ENCODE measurements around the gene HIRA.
"Not testable (repeated sequence)": the region's sequence is repeated elsewhere in the genome, so short reads cannot be mapped to it uniquely, and the experiment has no call there.

The HIRA gene

DNA sequence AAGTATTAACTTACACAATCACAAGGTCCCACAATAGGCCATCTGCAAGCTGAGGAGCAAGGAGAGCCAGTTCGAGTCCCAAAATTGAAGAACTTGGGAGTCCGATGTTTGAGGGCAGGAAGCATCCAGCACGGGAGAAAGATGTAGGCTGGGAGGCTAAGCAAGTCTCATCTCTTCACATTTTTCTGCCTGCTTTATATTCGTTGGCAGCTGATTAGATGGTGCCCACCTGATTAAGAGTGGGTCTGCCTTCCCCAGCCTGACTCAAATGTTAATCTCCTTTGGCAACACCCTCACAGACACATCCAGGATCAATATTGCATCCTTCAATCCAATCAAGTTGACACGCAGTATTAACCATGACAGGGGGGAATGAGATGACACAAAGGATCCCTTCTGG, 101.3 kb downstream of the HIRA start:
- not testable (repeated sequence) for DNase-seq (ENCODE audit: low spot score)

DNA sequence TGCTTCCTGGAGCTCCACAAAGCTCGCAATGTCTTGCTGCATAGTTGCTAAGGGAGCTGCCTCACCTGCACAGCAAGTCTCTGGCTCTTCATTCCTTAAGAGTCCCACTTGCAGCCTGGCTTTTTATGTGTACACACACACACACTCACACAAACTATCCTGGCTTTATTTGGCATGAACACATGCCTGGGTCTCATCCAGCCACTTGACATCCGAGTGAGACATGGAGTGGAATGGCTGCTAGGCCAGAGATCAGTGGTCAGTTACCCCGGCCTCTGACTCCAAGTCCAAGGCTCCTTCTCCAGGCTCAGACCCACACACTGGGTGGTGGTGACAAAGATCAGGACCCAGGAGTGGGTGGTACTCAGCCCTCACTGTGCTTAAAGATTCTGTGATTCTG, 102.1 kb downstream of the HIRA start:
- DNase-seq (ENCODE audit: low spot score) = no peak

DNA sequence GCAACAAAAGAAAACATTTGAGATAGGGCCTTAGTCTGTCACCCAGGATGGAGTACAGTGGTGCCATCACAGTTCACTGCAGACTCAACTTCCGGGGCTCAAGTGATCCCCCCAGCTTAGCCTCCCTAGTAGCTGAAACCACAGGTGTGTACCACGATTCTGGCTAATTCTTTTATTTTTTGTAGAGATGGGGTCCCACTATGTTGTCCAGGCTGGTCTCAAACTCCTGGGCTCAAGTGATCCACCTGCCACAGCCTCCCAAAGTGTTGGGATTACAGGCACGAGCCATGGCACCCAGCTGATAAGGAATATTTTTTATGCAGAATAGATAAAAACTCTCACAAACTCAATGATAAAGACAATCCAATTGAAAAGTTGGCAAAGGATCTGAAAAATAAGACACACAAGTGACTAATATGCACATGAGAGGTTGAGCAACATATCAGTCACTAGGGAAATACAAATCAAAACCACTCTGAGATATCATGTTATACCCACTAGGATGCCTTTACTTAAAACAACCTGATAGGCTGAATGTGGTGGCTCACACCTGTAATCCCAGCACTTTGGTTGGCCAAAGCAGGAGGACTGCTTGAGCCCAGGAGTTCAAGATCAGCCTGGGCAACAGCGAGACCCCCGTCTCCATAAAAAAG, 106.1 kb downstream of the HIRA start:
- no peak for DNase-seq (ENCODE audit: low spot score)

DNA sequence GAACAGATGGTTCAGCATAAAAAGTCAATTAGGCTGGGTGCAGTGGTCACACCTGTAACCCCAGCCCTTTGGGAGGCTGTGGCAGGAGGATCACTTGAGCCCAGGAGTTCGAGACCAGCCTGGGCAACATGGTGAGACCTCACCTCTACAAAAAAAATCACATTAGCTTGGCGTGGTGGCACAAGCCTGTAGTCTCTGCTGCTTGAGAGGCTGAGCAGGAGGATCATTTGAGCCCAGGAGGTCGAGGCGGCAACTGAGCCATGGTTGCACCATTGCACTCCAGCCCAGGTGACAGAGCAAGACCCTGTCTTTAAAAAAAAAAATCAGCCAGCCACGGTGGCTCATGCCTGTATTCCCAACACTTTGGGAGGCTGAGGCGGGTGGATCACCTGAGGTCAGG, 108.1 kb downstream of the HIRA start:
- not testable (repeated sequence) for DNase-seq (ENCODE audit: low spot score)

DNA sequence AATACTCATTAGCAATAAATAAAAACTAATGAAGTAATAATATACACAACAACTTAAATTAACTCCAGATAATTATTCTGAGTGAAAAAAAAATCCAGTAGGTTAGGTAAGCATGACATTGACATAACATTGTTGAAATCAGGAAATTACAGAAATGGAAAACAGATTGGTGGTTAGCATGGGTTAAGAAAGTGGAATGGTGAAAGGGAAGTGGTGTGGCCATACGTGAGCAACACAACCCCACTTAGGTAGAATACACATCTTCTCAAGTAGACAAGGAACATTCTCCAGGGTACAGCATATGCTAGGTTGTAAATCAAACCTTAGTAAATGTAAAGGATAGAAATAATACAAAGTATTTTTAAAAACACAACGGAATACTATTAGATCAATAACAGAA, 109.8 kb downstream of the HIRA start:
- no peak for DNase-seq (ENCODE audit: low spot score)

DNA sequence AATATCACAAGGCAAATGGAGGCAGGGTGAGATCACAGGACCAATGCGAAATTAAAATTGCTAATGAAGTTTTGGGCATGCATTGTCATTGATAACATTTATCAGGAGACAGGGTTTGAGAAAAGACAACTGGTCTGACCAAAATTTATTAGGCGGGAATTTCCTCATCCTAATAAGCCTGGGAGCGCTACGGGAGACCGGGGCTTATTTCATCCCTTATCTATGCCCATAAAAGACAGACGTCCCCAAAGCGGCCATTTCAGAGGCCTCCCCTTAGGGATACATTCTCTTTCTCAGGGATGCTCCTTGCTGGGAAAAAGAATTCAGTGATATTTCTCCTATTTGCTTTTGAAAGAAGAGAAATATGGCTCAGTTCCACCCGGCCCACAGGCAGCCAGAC, 111.4 kb downstream of the HIRA start:
- not testable (repeated sequence) for DNase-seq (ENCODE audit: low spot score)

DNA sequence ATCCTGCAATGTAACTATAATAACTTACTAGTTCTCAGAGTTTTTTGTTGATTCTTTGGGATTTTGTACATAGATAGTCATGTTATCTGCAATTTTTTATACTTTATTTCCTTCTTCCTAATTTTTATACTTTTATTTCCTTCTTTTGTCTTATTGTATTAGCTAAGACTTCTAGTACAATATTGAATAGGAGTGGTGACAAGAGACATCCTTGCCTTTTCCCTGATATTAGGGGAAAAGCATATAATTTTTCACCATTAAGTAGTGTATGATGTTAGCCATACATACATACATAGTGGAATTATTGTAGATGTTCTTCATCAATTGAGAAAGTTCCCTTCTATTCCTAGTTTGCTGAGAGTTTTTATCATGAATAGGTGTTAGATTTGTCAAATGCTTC, 112.3 kb downstream of the HIRA start:
- no peak for DNase-seq (ENCODE audit: low spot score)

DNA sequence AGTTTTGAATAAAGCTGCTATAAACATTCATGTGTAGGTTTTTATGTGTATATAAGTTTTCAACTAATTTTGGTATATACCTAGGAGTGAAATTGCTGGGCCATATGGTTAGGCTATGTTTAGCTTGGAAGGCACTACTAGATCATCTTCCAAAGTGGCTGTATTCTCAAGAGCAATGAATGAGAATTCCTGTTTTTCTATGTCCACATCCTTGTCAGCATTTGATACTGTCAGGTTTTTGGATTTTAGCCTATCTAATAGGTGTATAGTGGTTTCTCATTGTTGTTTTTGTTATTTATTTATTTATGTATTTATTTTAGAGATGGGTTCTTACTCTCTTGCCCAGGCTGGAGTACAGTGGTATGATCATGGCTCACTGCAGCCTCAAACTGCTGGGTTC, 113.7 kb downstream of the HIRA start:
- no peak for DNase-seq (ENCODE audit: low spot score)

DNA sequence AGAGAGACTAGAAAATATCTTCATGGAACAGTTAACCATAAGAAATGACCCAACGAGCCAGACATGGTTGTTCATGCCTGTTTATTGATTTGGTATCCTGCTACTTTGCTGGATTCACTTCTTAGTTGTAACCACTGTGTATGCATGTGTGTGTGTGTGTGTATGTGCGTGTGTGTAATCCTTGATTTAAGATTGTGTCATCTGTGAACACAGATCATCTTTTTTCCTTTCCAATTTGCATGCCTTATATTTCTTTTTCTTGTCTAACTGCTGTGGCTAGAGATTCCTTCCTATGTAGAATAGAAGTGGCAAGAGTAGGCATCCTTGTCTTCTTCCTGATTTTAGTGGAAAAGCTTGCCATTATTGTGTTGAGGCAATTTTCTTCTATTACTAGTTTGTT, 123.7 kb downstream of the HIRA start:
- no peak for DNase-seq (ENCODE audit: low spot score)

DNA sequence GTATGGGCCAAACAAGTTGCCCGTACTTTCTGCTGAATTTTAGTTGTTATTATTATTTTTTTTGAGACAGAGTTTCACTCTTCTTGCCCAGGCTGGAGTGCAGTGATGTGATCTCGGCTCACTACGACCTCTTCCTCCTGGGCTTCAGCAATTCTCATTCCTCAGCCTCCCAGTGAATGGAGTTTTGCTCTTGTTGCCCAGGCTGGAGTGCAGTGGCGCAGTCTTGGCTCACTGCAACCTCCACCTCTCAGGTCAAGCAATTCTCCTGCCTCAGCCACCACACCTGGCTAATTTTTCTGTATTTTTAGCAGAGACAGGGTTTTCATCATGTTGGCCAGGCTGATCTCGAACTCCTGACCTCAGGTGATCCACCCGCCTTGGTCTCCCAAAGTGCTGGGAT, 125.0 kb downstream of the HIRA start:
- not testable (repeated sequence) for DNase-seq (ENCODE audit: low spot score)

DNA sequence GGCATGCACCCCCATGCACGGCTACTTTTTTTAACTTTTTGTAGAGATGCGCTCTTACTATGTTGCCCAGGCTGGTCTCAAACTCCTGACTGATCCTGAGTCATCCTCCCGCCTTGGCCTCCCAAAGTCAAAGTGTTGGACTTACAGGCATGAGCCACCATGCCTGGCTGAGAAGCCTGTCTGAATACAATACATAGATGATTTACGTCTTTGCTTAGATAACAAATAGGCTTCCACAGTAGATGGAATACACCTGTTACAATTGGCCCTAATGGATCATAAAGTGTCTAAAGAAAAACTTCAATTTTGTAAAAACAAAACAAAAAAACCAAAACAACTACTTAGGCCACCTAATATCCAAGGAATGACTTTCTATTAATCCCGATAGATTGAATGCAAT, 127.0 kb downstream of the HIRA start:
- no peak for DNase-seq (ENCODE audit: low spot score)

DNA sequence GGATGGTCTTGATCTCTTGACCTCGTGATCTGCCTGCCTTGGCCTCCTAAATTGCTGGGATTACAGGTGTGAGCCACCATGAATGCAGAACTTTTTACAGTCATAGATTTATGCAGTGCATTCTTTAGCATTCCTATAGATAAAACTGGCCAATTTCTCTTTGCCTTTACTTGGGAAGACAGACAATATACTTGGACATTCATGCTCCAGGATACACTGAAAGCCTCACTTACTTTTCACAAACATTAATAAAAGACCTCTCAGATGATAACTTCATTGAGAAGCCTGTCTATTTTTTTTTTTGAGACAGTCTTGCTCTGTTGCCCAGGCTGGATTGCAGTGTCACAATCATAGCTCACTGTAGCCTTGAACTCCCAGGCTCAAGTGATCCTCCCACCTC, 127.7 kb downstream of the HIRA start:
- no peak for DNase-seq (ENCODE audit: low spot score)

DNA sequence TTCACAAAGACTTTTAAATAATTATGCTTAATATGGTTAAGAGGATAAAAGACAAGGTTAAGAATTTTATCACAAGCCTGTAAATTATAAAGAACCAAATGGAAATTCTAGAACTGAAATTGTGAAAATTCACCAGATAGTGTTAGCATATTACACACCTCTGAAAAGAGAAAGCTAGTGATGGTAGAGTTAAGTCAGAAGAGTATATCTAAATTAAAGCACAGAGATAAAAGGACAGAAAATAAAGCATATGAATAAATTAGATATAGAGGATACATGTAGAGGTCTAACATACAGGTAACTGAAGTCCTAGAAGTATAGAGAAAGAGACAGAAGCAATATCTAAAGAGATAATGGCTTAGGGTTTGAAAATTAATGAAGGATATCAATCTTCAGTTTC, 135.8 kb downstream of the HIRA start:
- no peak for DNase-seq (ENCODE audit: low spot score)

DNA sequence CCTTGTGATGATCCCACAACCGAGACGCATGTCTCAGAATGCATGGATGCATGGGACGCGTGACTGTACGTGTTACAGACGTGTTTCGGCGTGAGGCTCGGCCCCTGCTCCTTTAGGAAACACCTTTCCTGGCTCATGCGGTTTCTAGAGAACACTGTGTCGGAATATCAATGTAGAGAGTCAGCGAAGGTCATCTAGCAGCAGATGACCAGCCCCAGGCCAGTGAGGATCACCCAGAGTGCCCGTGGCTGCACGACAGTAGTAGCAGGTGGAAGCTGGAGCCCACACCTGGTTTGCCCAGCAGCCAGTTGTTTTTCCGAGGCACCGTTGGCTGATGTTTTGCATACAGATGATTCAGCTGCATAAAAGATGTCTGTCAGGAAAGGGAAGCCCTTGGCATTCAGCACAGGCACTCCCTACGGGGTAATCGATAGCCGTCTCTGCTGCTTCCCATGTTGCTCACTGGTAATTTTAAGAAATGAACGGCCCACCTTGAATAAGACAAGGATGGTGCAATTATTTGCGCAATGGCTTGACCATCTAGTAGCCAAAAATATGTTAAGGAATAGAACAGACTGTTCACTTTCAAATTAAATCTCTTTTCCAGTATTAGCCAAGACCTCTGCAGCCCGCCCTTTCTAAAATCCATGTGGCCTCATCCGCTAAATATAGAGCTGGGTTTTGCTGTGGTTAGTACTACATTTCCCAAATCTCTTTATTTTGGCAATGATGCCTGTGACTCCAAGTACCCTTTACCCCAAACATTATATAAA, 138.9 kb downstream of the HIRA start:
- DNase-seq (ENCODE audit: low spot score) = no peak

DNA sequence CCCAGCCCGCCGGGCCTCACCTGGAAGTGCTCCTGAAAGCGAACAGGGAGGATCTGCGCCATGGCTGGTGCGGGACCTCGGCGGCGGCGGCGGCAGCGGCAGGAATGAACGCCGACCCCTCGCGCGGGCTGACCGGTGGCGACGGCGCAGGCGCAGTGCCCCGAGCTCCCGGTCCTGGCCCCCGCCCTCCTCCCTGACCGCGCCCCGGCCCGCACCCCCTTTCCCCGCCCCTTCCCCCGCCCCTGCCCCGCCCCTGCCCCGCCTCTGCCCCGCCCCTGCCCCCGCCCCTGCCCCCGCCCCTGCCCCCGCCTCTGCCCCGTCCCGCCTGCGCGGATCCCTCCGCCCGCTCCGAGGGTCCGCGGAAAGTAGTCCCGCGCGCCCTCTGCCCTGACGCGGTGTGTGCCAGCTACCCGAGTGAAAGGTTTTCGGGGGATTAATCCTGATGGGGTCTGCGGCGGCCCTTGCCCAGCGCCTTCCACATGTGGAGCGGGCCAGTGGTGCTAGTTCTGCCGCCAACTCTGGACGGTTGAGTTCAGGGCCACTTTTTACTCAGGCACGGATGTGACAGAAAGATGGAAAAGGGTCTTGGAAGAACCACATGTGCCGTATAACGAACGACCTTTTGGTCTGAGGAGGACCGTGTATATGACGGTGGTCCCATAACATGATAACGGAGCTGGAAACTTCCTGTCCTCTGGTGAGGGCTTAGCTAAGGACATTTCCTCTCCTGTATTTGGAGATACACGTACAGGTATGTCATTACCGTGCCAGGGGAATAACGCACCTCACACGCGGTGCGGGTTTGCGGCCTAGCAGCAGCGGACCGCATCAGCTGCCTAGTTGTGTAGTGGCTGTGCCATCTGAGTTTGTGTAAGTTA, 139.7 kb downstream of the HIRA start, which contains the start of gene CLTCL1:
TSS of gene CLTCL1 (minus strand) at position 140 of the 878 bp plus-strand sequence. CDS start at position 62, 78 bp downstream.
- peak; percentile 64 for DNase-seq (ENCODE audit: low spot score)

DNA sequence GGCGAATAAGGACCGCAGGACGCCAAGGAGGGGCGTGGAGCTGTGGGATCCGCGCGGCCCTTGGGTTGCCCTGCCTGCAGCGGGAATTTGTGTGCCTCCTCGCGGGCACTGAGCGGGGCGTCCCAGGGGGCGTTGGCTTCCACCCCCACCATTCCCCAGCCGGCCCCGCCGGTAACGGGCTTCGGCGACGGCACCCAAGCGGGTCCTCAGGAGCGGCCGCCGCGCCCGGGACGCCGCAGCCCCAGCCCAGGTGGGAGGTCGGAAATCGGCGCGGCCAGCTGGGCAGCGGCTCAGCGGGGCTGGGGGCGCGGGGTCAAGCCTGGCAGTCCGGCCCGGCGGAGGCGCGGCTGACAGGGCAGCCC, 140.3 kb downstream of the HIRA start:
- no peak for DNase-seq (ENCODE audit: low spot score)

DNA sequence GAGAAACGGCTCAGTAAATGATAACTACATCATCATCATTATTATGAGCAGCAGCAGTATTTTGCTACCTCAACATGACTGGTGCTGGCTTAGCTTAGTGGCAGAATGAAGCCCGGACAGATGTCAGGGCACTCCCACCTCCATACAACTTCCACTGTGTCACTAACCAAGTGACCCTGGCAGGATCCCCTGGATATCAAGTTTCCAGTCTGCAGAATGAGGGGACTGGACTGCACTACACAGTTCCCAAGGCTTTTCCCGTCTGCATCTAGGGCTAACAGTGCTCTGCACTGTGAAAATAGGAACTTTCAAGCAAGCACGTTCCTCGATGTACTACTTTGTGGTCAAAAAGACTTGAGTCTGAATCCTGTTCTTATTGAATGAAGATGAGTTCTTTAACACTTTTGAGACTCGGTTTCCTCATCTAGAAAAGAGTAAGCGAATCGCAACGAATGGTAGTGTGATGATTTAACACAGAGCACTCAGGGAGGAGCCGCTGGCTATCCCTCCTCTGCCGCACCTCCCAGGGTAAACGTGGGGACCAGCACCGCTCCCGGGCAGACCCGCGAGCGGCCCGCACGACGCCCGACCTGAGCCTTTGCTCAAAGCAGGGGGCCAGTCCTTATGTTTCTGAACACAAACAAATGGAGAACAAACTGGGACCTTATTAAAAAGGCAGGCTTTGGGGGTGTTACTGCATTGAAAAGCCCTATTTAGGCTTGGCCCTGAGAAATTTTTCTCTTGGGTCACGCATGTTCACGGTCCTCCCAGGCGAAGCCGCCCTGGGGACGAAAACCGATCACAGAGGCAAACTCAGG, 140.9 kb downstream of the HIRA start:
- no peak for DNase-seq (ENCODE audit: low spot score)

DNA sequence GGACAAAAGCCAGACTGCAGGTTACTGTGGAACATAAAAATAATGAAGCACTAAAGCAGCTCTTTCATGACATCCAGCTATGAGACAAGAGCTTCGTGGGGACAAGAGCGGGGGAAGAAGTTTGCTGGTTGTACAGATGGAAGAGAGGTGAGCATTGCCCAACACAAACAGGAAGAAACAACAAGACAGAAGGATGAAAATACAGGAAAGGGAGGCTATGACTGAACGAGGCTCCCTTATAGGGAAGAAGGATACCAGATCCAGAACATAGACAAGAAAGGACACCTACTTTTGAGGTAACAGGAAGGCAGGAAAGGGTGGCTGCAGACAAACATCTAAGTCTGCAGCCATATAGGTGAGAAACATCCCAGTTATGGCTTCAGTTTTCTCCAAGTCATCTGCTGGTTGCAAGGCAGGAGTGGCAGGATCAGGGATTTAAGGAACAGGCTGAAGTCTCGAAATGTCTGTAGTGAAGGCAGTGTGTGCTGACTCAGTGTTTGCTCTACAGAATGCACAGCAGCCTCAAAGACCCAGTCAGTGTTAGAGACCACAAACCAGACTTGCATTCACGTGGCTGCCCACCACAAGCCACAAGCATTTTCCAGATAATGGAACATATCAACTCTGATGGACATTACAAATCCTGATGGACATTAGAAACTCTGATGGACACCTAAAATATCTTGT, 141.9 kb downstream of the HIRA start:
- DNase-seq (ENCODE audit: low spot score) = peak; percentile 14

DNA sequence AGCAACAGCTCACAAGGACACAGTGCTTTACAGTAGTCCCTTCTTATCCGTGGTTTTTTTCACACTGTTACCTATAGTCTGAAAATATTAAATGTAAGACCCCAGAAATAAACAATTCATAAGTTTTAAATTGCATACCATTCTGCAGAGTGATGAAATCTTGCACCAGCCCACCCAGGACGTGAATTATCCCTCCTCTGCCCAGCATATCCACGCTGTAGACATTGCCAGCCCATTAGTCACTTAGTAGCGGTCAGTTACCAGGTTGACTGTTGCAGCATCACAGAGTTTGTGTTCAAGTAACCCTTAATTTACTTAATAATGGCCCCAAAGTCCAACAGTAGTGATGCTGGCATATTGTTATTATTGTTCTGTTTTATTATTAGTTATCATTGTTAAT, 143.6 kb downstream of the HIRA start:
- DNase-seq (ENCODE audit: low spot score) = no peak

DNA sequence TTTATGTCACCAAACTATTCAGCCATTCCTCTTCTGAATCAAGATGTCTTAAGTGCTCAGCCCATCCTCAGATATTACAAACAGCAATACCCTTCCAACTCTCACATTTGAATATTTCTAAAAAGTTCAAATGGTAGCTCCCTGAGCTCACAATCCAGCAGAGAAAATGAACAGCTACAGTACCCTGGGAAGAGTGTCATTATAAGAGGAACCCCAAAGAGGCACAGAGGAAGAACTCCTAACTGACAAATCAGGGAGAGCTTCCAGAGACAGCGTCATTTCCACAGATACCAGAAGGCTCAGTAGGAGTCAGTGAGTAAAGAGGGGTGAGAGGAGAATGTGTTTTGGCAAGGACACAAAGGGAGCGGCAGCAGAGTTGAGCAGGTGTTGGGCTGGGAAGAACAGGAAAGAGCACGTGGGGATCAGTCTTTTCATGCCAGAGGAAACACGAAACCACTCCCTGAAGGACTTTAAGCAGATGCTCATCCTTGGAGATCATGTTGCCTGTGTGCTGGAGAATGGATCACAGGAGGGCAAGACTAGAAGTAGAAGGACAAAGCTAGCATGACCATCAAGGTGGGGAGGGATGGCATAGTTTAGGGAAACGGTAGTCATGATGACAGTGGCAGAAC, 144.3 kb downstream of the HIRA start:
- no peak for DNase-seq (ENCODE audit: low spot score)

DNA sequence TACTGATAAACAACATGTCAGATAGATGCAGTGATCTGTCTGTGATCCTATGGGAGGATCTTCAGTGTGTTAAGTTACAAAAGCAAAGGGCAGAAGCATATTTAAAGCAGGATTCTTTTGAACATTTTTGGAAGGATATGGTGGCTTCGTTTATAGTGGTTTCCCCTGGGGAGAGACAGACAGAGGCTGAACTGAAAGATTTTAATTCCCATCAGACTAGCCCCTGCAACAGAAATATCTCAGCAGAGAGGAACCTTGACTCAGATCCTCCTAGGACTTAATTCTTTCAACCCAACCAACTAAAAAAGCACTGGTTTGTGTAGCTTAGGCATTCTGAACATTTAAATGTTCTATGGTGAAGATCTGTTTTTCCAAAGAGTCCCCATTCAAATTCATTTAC, 145.7 kb downstream of the HIRA start:
- no peak for DNase-seq (ENCODE audit: low spot score)
